Activated CD8-positive, alpha-beta T cell treated with anti-CD3 and anti-CD28 coated beads for 36 hours (primary cell): ENCODE measurements around the gene EML1. TPM values are rescaled to one million over a fixed set of nuclear protein-coding genes. Genes with fewer than 3 reads are reported as not detected.

ENCODE experiments used
- ATAC-seq: fragments of 200-7000 bp; cut with Tn5 transposase; one replicate; pipeline ENCODE4 v1.10.0; 2021; ENCODE audit warnings: mild to moderate bottlenecking, moderate library complexity
- CTCF ChIA-PET: fragments of 350-600 bp; sonication (Branson Sonifier 250); formaldehyde crosslinking; loops from one replicate; lab custom pipeline; 2021; ENCODE audit warnings: antibody characterized with exemption; lab: Charles Lee
- POLR2A ChIA-PET: fragments of 350-600 bp; sonication (Branson Sonifier 250); formaldehyde crosslinking; loops from one replicate; lab custom pipeline; 2021; ENCODE audit warnings: antibody characterized with exemption; lab: Charles Lee
- DNase-seq: peaks from one replicate; pipeline ENCODE4 v3.0.0-alpha.2; 2020
- H3K27ac Mint-ChIP-seq: one replicate; pipeline ENCODE4 v1.8.0; 2021; ENCODE audit warnings: mild to moderate bottlenecking, mixed read lengths
- H3K27me3 Mint-ChIP-seq: one replicate; pipeline ENCODE4 v1.8.0; 2021; ENCODE audit warnings: mixed read lengths
- H3K36me3 Mint-ChIP-seq: one replicate; pipeline ENCODE4 v1.8.0; 2021; ENCODE audit warnings: low read depth, mixed read lengths
- H3K4me1 Mint-ChIP-seq: one replicate; pipeline ENCODE4 v1.8.0; 2021; ENCODE audit warnings: low read depth, mixed read lengths
- H3K4me3 Mint-ChIP-seq: one replicate; pipeline ENCODE4 v1.8.0; 2021; ENCODE audit warnings: mild to moderate bottlenecking, moderate library complexity, mixed read lengths
- H3K9me3 Mint-ChIP-seq: one replicate; pipeline ENCODE4 v1.8.0; 2021; ENCODE audit warnings: mixed read lengths
- CTCF ChIP-seq: fragments of 200-600 bp; IDR thresholded peaks from one replicate; pipeline ENCODE4 v1.8.0; 2022; ENCODE audit warnings: antibody characterized with exemption, mild to moderate bottlenecking
- intact Hi-C: fragments of 100-400 bp; cut with micrococcal nuclease; formaldehyde crosslinking; loops from one replicate; pipeline ENCODE4 v1.10.0; 2022
- total RNA-seq, 2 experiments: library from RNA; stranded (reverse); gene quantifications; one replicate each; pipeline ENCODE4 v1.2.3, GENCODE V29; 2021

Gene EML1
- total RNA-seq, 2 experiments from 2014 or later, result 0.56 to 0.70 TPM

- POLR2A ChIA-PET, result no interaction called here
- ATAC-seq (no peak), DNase-seq (peak; percentile 7)
- no peak overlapping the region for H3K4me3 Mint-ChIP-seq
- no peaks in the 10 kb centered on the region for H3K36me3 Mint-ChIP-seq
- H3K4me1 Mint-ChIP-seq, result no peaks in the 10 kb centered on the region
- H3K27ac Mint-ChIP-seq, result no peak overlapping the region
- TF ChIP-seq CTCF, result no peak
- intact Hi-C loops, result no loop called here
- no peaks in the 10 kb centered on the region for H3K9me3 Mint-ChIP-seq
- H3K27me3 Mint-ChIP-seq, result peaks cover 33% of the 10 kb centered on the region
- CTCF ChIA-PET, result no interaction called here
These were observed 36.2 kb downstream of the EML1 start for GRCh38 chr14:99829450-99829849.

GRCh38 chr14:99831303-99831702 lies 38.1 kb downstream of the EML1 start:
- Mint-ChIP-seq H3K4me1 (no peaks in the 10 kb centered on the region), H3K27ac (no peak overlapping the region), H3K4me3 (no peak overlapping the region), H3K9me3 (no peaks in the 10 kb centered on the region), H3K36me3 (no peaks in the 10 kb centered on the region), H3K27me3 (peaks cover 40% of the 10 kb centered on the region)
- no peak for DNase-seq
- no peak for ATAC-seq
- POLR2A ChIA-PET, result no interaction called here
- no peak for TF ChIP-seq CTCF
- intact Hi-C loops, result no loop called here
- CTCF ChIA-PET, result no interaction called here

GRCh38 chr14:99831903-99832685 lies 38.9 kb downstream of the EML1 start:
- Mint-ChIP-seq H3K27me3 (peaks cover 46% of the 10 kb centered on the region), H3K4me3 (no peak overlapping the region)
- POLR2A ChIA-PET, result interaction anchor here (0.8 kb wide), 1 partner anchor 890 kb away, joined by 3 read pairs; no protein-coding TSS in a partner anchor

GRCh38 chr14:99837822-99838221 lies 44.6 kb downstream of the EML1 start:
- Mint-ChIP-seq H3K36me3 (no peaks in the 10 kb centered on the region), H3K27me3 (peaks cover 45% of the 10 kb centered on the region), H3K4me1 (no peaks in the 10 kb centered on the region), H3K27ac (no peak overlapping the region), H3K4me3 (no peak overlapping the region), H3K9me3 (no peaks in the 10 kb centered on the region)
- intact Hi-C loops, result no loop called here
- CTCF ChIA-PET, result interaction anchor here (1.0 to 1.7 kb wide), 4 partner anchors 9 to 108 kb away, joined by 3 to 6 read pairs (median 6); no protein-coding TSS in a partner anchor
- POLR2A ChIA-PET, result no interaction called here
- ATAC-seq (no peak), DNase-seq (no peak)
- no peak for TF ChIP-seq CTCF

More at GRCh38 chr14:99831903-99832685, 38.9 kb downstream of the EML1 start:
- DNase-seq, result no peak
- H3K9me3 Mint-ChIP-seq, result no peaks in the 10 kb centered on the region
- ATAC-seq, result no peak
- H3K4me1 Mint-ChIP-seq, result no peaks in the 10 kb centered on the region
- CTCF ChIA-PET, result no interaction called here
- no peak overlapping the region for H3K27ac Mint-ChIP-seq
- no peaks in the 10 kb centered on the region for H3K36me3 Mint-ChIP-seq
- TF ChIP-seq CTCF, result no peak
- intact Hi-C loops, result no loop called here

- Mint-ChIP-seq H3K4me3 (no peak overlapping the region), H3K9me3 (no peaks in the 10 kb centered on the region), H3K27ac (no peak overlapping the region), H3K36me3 (no peaks in the 10 kb centered on the region), H3K27me3 (peaks cover 39% of the 10 kb centered on the region), H3K4me1 (no peaks in the 10 kb centered on the region)
- intact Hi-C loops, result no loop called here
- CTCF ChIA-PET, result interaction anchor here (1.5 to 1.7 kb wide), 2 partner anchors 8 to 47 kb away, joined by 5 to 6 read pairs; no protein-coding TSS in a partner anchor
- POLR2A ChIA-PET, result no interaction called here
- TF ChIP-seq CTCF, result no peak
- no peak for ATAC-seq
- DNase-seq, result no peak
These were observed 45.5 kb downstream of the EML1 start for GRCh38 chr14:99838639-99839134.
